ENCODE measurements around the gene SMOC1. TPM values are rescaled to one million over a fixed set of nuclear protein-coding genes. Genes with fewer than 3 reads are reported as not detected.

Gene SMOC1
- total RNA-seq, 1 donor from 2014 or later, result 89.3 TPM

- TF ChIP-seq CTCF (IDR thresholded peaks at IDR 0.05) (no peak), EZH2phosphoT487 (IDR thresholded peaks at IDR 0.05) (no peak), EZH2 (IDR thresholded peaks at IDR 0.05) (no peak)
- H3K9me3 ChIP-seq (ENCODE audit: low read depth), result no peaks in the 10 kb centered on the region
- no peaks in the 10 kb centered on the region for H3K36me3 ChIP-seq
- H3K27me3 ChIP-seq, result no peaks in the 10 kb centered on the region
- DNase-seq (ENCODE audit: low spot score), result no peak
- no peak overlapping the region for H3K4me3 ChIP-seq
- no peak overlapping the region for H3K27ac ChIP-seq
- H2AFZ ChIP-seq (replicated peaks), result no peak overlapping the region
- no peak overlapping the region for H3K27ac Mint-ChIP-seq
- no peaks in the 10 kb centered on the region for H4K20me1 ChIP-seq (ENCODE audit: low read depth)
- no peaks in the 10 kb centered on the region for H3K9me3 Mint-ChIP-seq
- no peak overlapping the region for H3K4me2 ChIP-seq
- H3F3A ChIP-seq (ENCODE audit: low read depth), result no peaks in the 10 kb centered on the region
- peaks cover 6% of the 10 kb centered on the region for H3K4me1 ChIP-seq
- no peaks in the 10 kb centered on the region for H3K4me1 Mint-ChIP-seq
- no peaks in the 10 kb centered on the region for H3K27me3 Mint-ChIP-seq (ENCODE audit: insufficient read depth, low read depth)
- no peaks in the 10 kb centered on the region for H3K79me2 ChIP-seq (ENCODE audit: low read depth)
- no peak overlapping the region for H3K9ac ChIP-seq
- no peak overlapping the region for H3K4me3 Mint-ChIP-seq
- H3K36me3 Mint-ChIP-seq, result no peaks in the 10 kb centered on the region
Measured at GRCh38 chr14:70061108-70061507, 181.9 kb downstream of the SMOC1 start.

GRCh38 chr14:70064136-70064865 is 185.1 kb downstream of the SMOC1 start:
- Histone ChIP-seq H3K9ac (no peak overlapping the region), H3F3A (ENCODE audit: low read depth) (no peaks in the 10 kb centered on the region), H4K20me1 (ENCODE audit: low read depth) (no peaks in the 10 kb centered on the region), H3K79me2 (ENCODE audit: low read depth) (no peaks in the 10 kb centered on the region), H3K4me1 (peaks cover 5% of the 10 kb centered on the region), H2AFZ (replicated peaks) (no peak overlapping the region), H3K4me3 (no peak overlapping the region), H3K4me2 (no peak overlapping the region), H3K36me3 (no peaks in the 10 kb centered on the region), H3K27me3 (no peaks in the 10 kb centered on the region), H3K9me3 (ENCODE audit: low read depth) (no peaks in the 10 kb centered on the region), H3K27ac (no peak overlapping the region)
- Mint-ChIP-seq H3K4me3 (no peak overlapping the region), H3K9me3 (no peaks in the 10 kb centered on the region), H3K36me3 (no peaks in the 10 kb centered on the region), H3K27ac (no peak overlapping the region), H3K27me3 (ENCODE audit: insufficient read depth, low read depth) (peaks cover 3% of the 10 kb centered on the region), H3K4me1 (no peaks in the 10 kb centered on the region)
- TF ChIP-seq EZH2phosphoT487 (IDR thresholded peaks at IDR 0.05) (no peak), CTCF (IDR thresholded peaks at IDR 0.05) (no peak), EZH2 (IDR thresholded peaks at IDR 0.05) (no peak)
- no peak for DNase-seq (ENCODE audit: low spot score)

- no peak for TF ChIP-seq EZH2phosphoT487 (IDR thresholded peaks at IDR 0.05)
- TF ChIP-seq CTCF (IDR thresholded peaks at IDR 0.05), result no peak
- TF ChIP-seq EZH2 (IDR thresholded peaks at IDR 0.05), result no peak
- peaks cover 9% of the 10 kb centered on the region for H3K27me3 Mint-ChIP-seq (ENCODE audit: insufficient read depth, low read depth)
- H3K79me2 ChIP-seq (ENCODE audit: low read depth), result no peaks in the 10 kb centered on the region
Measured at GRCh38 chr14:70067810-70068209, 188.6 kb downstream of the SMOC1 start.

More at GRCh38 chr14:70067810-70068209, 188.6 kb downstream of the SMOC1 start:
- Histone ChIP-seq H2AFZ (replicated peaks) (no peak overlapping the region), H3K9me3 (ENCODE audit: low read depth) (no peaks in the 10 kb centered on the region), H4K20me1 (ENCODE audit: low read depth) (no peaks in the 10 kb centered on the region), H3K36me3 (no peaks in the 10 kb centered on the region), H3K4me1 (peaks cover 8% of the 10 kb centered on the region), H3F3A (ENCODE audit: low read depth) (no peaks in the 10 kb centered on the region), H3K27ac (no peak overlapping the region), H3K4me2 (no peak overlapping the region), H3K4me3 (no peak overlapping the region), H3K27me3 (no peaks in the 10 kb centered on the region), H3K9ac (no peak overlapping the region)
- Mint-ChIP-seq H3K4me3 (no peak overlapping the region), H3K4me1 (no peaks in the 10 kb centered on the region), H3K27ac (no peak overlapping the region), H3K36me3 (no peaks in the 10 kb centered on the region), H3K9me3 (no peaks in the 10 kb centered on the region)
- DNase-seq (ENCODE audit: low spot score), result no peak
